HG03135 (cell line): ENCODE results near the gene KCND3.

Source experiments
- ATAC-seq: cut with Tn5 transposase; IDR thresholded peaks from one replicate; pipeline ENCODE4 v1.9.1; 2021; ENCODE audit warnings: mild to moderate bottlenecking, moderate library complexity; ENCODE audit not compliant: unreplicated experiment

Gene KCND3

GRCh38 chr1:111920221-111921024 is 69.0 kb downstream of the KCND3 start:
- no peak for ATAC-seq

GRCh38 chr1:111911776-111912515 is 77.5 kb downstream of the KCND3 start:
- no peak for ATAC-seq

GRCh38 chr1:111911061-111911460 is 78.4 kb downstream of the KCND3 start:
- no peak for ATAC-seq

GRCh38 chr1:111909030-111909429 is 80.4 kb downstream of the KCND3 start:
- ATAC-seq = no peak

GRCh38 chr1:111908011-111908621 is 81.4 kb downstream of the KCND3 start:
- ATAC-seq = no peak

GRCh38 chr1:111907321-111907720 is 82.1 kb downstream of the KCND3 start:
- no peak for ATAC-seq

GRCh38 chr1:111906816-111907215 is 82.7 kb downstream of the KCND3 start:
- ATAC-seq = no peak

- no peak for ATAC-seq
These were observed 83.4 kb downstream of the KCND3 start for GRCh38 chr1:111906111-111906510.

GRCh38 chr1:111904478-111905218 is 84.8 kb downstream of the KCND3 start:
- ATAC-seq = no peak

GRCh38 chr1:111903871-111904449 is 85.5 kb downstream of the KCND3 start:
- ATAC-seq = no peak

- ATAC-seq = no peak
These were observed 86.2 kb downstream of the KCND3 start for GRCh38 chr1:111903148-111903870.

GRCh38 chr1:111895469-111895868 is 94.0 kb downstream of the KCND3 start:
- no peak for ATAC-seq

- no peak for ATAC-seq
These were observed 94.5 kb downstream of the KCND3 start for GRCh38 chr1:111895017-111895416.

- ATAC-seq = no peak
These were observed 95.0 kb downstream of the KCND3 start for GRCh38 chr1:111894497-111894896.

GRCh38 chr1:111891566-111891965 is 97.9 kb downstream of the KCND3 start:
- no peak for ATAC-seq

GRCh38 chr1:111888740-111889376 is 100.6 kb downstream of the KCND3 start:
- ATAC-seq = no peak

GRCh38 chr1:111887875-111888274 is 101.6 kb downstream of the KCND3 start:
- ATAC-seq = no peak

- ATAC-seq = no peak
These were observed 102.1 kb downstream of the KCND3 start for GRCh38 chr1:111887385-111887784.

GRCh38 chr1:111886741-111887140 is 102.7 kb downstream of the KCND3 start:
- ATAC-seq = no peak
